GM12878 (cell line): Measurements from ENCODE around the gene ZC3H8. TPM values are rescaled to one million over a fixed set of nuclear protein-coding genes. Genes with fewer than 3 reads are reported as not detected.

Source experiments
- ATAC-seq: fragments of 200-7000 bp; cut with Tn5 transposase; 3 replicates; pipeline ENCODE4 v1.9.1; 2020; ENCODE audit warnings: mild to moderate bottlenecking, moderate library complexity
- BruUV-seq: library from RNA; stranded (reverse); fragments of 400-500 nt; replicated peaks from 2 replicates; lab custom pipeline; 2021; lab: Mats Ljungman, UMichigan
- CTCF ChIA-PET: fragments of 300-600 bp; sonication (Branson Sonifier 250); formaldehyde crosslinking; extraction: SDS; loops from one replicate; lab custom pipeline; 2021; ENCODE audit warnings: inconsistent platforms; lab: Yijun Ruan, JAX
- POLR2A ChIA-PET: fragments of 350-600 bp; formaldehyde crosslinking; extraction: SDS; loops from one replicate; lab custom pipeline; 2021; ENCODE audit warnings: inconsistent platforms; lab: Charles Lee
- RAD21 ChIA-PET: fragments of 300-600 bp; sonication (Branson Sonifier 250); formaldehyde crosslinking; loops from one replicate; lab custom pipeline; 2023; ENCODE audit warnings: antibody characterized with exemption; ENCODE audit not compliant: unreplicated experiment; lab: Charles Lee
- SMC1A ChIA-PET: fragments of 300-600 bp; sonication (Branson Sonifier 250); formaldehyde crosslinking; loops from one replicate; lab custom pipeline; 2023; ENCODE audit not compliant: unreplicated experiment, uncharacterized antibody; lab: Charles Lee
- DNase-seq: peaks from one replicate; pipeline ENCODE4 v3.0.0-alpha.2; 2011; ENCODE audit warnings: low read depth, low spot score
- FAIRE-seq: peaks from 3 replicates; lab custom pipeline; 2011; peaks lifted over from hg19 to GRCh38; lab: Jason Lieb, UNC
- H2AFZ ChIP-seq: 2 replicates; pipeline ENCODE4 v1.6.0; 2011; ENCODE audit warnings: low read depth, low read length, control low read depth; ENCODE audit not compliant: control insufficient read depth
- H3K27ac ChIP-seq: 2 replicates; pipeline ENCODE4 v1.5.1; 2011; ENCODE audit warnings: control low read depth; ENCODE audit not compliant: control insufficient read depth, insufficient read depth
- H3K27me3 ChIP-seq, 2 experiments: replicated peaks in 1 of 2; 2 replicates each; pipeline versions ENCODE4 v1.6.0 to v1.6.1; 2011; ENCODE audit warnings: low read length in 1 of 2; ENCODE audit not compliant: control insufficient read depth in 2 of 2, insufficient read depth in 2 of 2
- H3K36me3 ChIP-seq, 2 experiments: 2 replicates each; pipeline ENCODE4 v1.5.1; 2011; ENCODE audit warnings: low read length in 1 of 2; ENCODE audit not compliant: control insufficient read depth in 2 of 2, insufficient read depth in 2 of 2
- H3K4me1 ChIP-seq: 2 replicates; pipeline ENCODE4 v1.6.1; 2011; ENCODE audit warnings: mild to moderate bottlenecking, low read length, moderate library complexity, mixed read lengths; ENCODE audit not compliant: control insufficient read depth, insufficient read depth
- H3K4me2 ChIP-seq: 2 replicates; pipeline ENCODE4 v1.6.0; 2011; ENCODE audit warnings: control low read depth; ENCODE audit not compliant: control insufficient read depth, insufficient read depth
- H3K4me3 ChIP-seq: fragments of 200-600 bp; sonication (generic); 2 replicates; pipeline ENCODE4 v1.5.1; 2016
- H3K79me2 ChIP-seq: 2 replicates; pipeline ENCODE4 v1.6.0; 2011; ENCODE audit warnings: low read length; ENCODE audit not compliant: control insufficient read depth, insufficient read depth
- H3K9ac ChIP-seq: 2 replicates; pipeline ENCODE4 v1.8.0; 2011; ENCODE audit warnings: low read length, control low read depth, mixed read lengths; ENCODE audit not compliant: control insufficient read depth, insufficient read depth
- H3K9me3 ChIP-seq: replicated peaks from 3 replicates; pipeline ENCODE4 v1.5.1; 2011; ENCODE audit warnings: mild to moderate bottlenecking, low read length; ENCODE audit not compliant: control insufficient read depth, insufficient read depth
- H4K20me1 ChIP-seq: 2 replicates; pipeline ENCODE4 v1.6.0; 2011; ENCODE audit not compliant: control insufficient read depth, insufficient read depth
- BACH1 ChIP-seq: fragments of 450-650 bp; IDR thresholded peaks from 2 replicates; pipeline ENCODE4 v1.6.1; 2017; ENCODE audit warnings: mild to moderate bottlenecking, borderline replicate concordance
- POLR2AphosphoS5 ChIP-seq: IDR thresholded peaks from 2 replicates; pipeline ENCODE4 v1.6.1; 2011; ENCODE audit warnings: mild to moderate bottlenecking, low read length, inconsistent platforms
- REST ChIP-seq: IDR thresholded peaks from 2 replicates; pipeline ENCODE4 v1.6.1; 2012; ENCODE audit warnings: mild to moderate bottlenecking, low read depth, low read length
- SP1 ChIP-seq: IDR thresholded peaks from one replicate; pipeline ENCODE4 v1.6.1; 2011; ENCODE audit warnings: low read depth, low read length
- WGBS: methylation state at CpG from one replicate; pipeline ENCODE4 v1.1.6; 2016; ENCODE audit warnings: low lambda C conversion rate; ENCODE audit not compliant: insufficient replicate concordance, insufficient coverage; ENCODE audit errors: missing lambda C conversion rate; 5-methylcytosine and 5-hydroxymethylcytosine counted together
- in situ Hi-C: fragments of 300-500 bp; cut with MboI; formaldehyde crosslinking; loops from 9 replicates; pipeline ENCODE4 v1.14.3; 2018; ENCODE audit warnings: mixed read lengths
- intact Hi-C: fragments of 100-400 bp; cut with micrococcal nuclease; formaldehyde crosslinking; loops from one replicate; pipeline ENCODE4 v1.14.2; 2022; ENCODE audit not compliant: unreplicated experiment
- polyA plus RNA-seq, 11 experiments: library from polyadenylated mRNA; depleted of rRNA in 4 of 11; unstranded in 6 of 11; stranded (reverse) in 5 of 11; fragments of >200 nt; fragmentation: Nextera tagmentation in 4 of 11; fragmentation: Illumina TruSeq in 1 of 11; extraction: Ambion mirVana in 4 of 11; extraction: Trizol in 1 of 11; gene quantifications; 1 replicate in 1 of 11; 2 replicates in 10 of 11; pipeline versions ENCODE4 v1.2.1 to v1.2.3, GENCODE V29; 2011 to 2016; ENCODE audit warnings: inconsistent platforms in 2 of 11, missing spikeins in 2 of 11, low read depth in 1 of 11
- total RNA-seq, 4 experiments: library from RNA; depleted of rRNA in 3 of 4; stranded (reverse); fragments of >200 nt in 3 of 4; fragmentation: Illumina TruSeq in 1 of 4; extraction: Trizol in 1 of 4; gene quantifications; 2 replicates each; pipeline versions ENCODE4 v1.2.1 to v1.2.3, GENCODE V29; 2013 to 2021

The ZC3H8 gene
- total and polyA plus RNA-seq, 10 of the 15 experiments (the other 5 are each of a cell fraction or from before 2014, with no cell fraction given), result 9.9 to 28.4 (median 19.5) TPM

- TF ChIP-seq BACH1, result no peak
These were observed 60.4 kb downstream of the ZC3H8 start (continued) for GRCh38 chr2:112194482-112194881.

GRCh38 chr2:112194028-112194427 lies 60.8 kb downstream of the ZC3H8 start:
- DNase-seq, result no peak
- H4K20me1 ChIP-seq, result no peaks in the 10 kb centered on the region
- no peak for TF ChIP-seq REST
- TF ChIP-seq SP1, result no peak
- no peak for TF ChIP-seq POLR2AphosphoS5
- TF ChIP-seq, all 136 proteins: peak for 0
- ChIA-PET POLR2A (no interaction called here), SMC1A (no interaction called here), RAD21 (no interaction called here), CTCF (no interaction called here)
- WGBS, result 47% methylated on average over 2 of the region's 2 CpGs
- intact Hi-C loops, result no loop called here
- no peak overlapping the region for H3K4me3 ChIP-seq
- in situ Hi-C loops, result no loop called here
- no peak overlapping the region for H3K27ac ChIP-seq
- H3K79me2 ChIP-seq, result no peaks in the 10 kb centered on the region
- BruUV-seq, result no TSS peak
- H3K9me3 ChIP-seq, result no peaks in the 10 kb centered on the region
- FAIRE-seq (no peak), ATAC-seq (no peak)
- H3K36me3 ChIP-seq, result no peaks in the 10 kb centered on the region
- H2AFZ ChIP-seq, result no peak overlapping the region
- no peak overlapping the region for H3K4me2 ChIP-seq
- no peaks in the 10 kb centered on the region; a peak in 1 of 4 replicates for H3K27me3 ChIP-seq
- H3K4me1 ChIP-seq, result no peaks in the 10 kb centered on the region
- H3K9ac ChIP-seq, result no peak overlapping the region
